Activated CD4-positive, CD25-positive, alpha-beta regulatory T cell treated with anti-CD3 and anti-CD28 coated beads, Interleukin-2, amount 50 U/mL, for 16 hours (primary cell): Measurements from ENCODE around the gene TNNI3K.

Experiments
- DNase-seq: peaks from one replicate; pipeline ENCODE4 v3.0.0-alpha.2; 2020; ENCODE audit warnings: low read depth, low spot score

TNNI3K gene

GRCh38 chr1:74571493-74571800 lies 336.3 kb downstream of the TNNI3K start:
- DNase-seq: no peak

- DNase-seq: no peak
Observed at GRCh38 chr1:74571891-74572290, 336.7 kb downstream of the TNNI3K start.

GRCh38 chr1:74578101-74578500 lies 342.9 kb downstream of the TNNI3K start:
- no peak for DNase-seq

- DNase-seq: no peak
Observed at GRCh38 chr1:74579425-74579824, 344.2 kb downstream of the TNNI3K start.

GRCh38 chr1:74583397-74583796 lies 348.2 kb downstream of the TNNI3K start:
- DNase-seq: no peak

- no peak for DNase-seq
Observed at GRCh38 chr1:74584185-74584584, 349.0 kb downstream of the TNNI3K start.

- no peak for DNase-seq
Observed at GRCh38 chr1:74586253-74586897, 351.2 kb downstream of the TNNI3K start.

GRCh38 chr1:74587888-74588287 lies 352.7 kb downstream of the TNNI3K start:
- DNase-seq: no peak

GRCh38 chr1:74590288-74590687 lies 355.1 kb downstream of the TNNI3K start:
- no peak for DNase-seq

- DNase-seq: no peak
Observed at GRCh38 chr1:74591949-74592348, 356.8 kb downstream of the TNNI3K start.

- no peak for DNase-seq
Observed at GRCh38 chr1:74592580-74593355, 357.6 kb downstream of the TNNI3K start.
